Colonic mucosa (tissue), 4 donors: Measurements from ENCODE around the gene MINPP1. TPM values are rescaled to one million over a fixed set of nuclear protein-coding genes. Genes with fewer than 3 reads are reported as not detected.

Experiments used
- DNase-seq: peaks from one replicate; pipeline ENCODE4 v3.0.0-alpha.2; 2020
- H3K27ac ChIP-seq: fragments of 200-600 bp; one replicate; pipeline ENCODE4 v1.8.0; 2021
- H3K27me3 ChIP-seq: fragments of 200-600 bp; one replicate; pipeline ENCODE4 v1.8.0; 2021
- H3K36me3 ChIP-seq: fragments of 200-600 bp; one replicate; pipeline ENCODE4 v1.8.0; 2021
- H3K4me1 ChIP-seq: fragments of 200-600 bp; one replicate; pipeline ENCODE4 v1.8.0; 2021; ENCODE audit warnings: mild to moderate bottlenecking
- H3K4me3 ChIP-seq: fragments of 200-600 bp; one replicate; pipeline ENCODE4 v1.8.0; 2021
- H3K9ac ChIP-seq, 2 donors: one replicate each; pipeline ENCODE4 v1.7.0; 2013; ENCODE audit warnings: control low read depth in 2 of 2, low read depth in 2 of 2, low read length in 2 of 2
- H3K9me3 ChIP-seq: fragments of 200-600 bp; one replicate; pipeline ENCODE4 v1.8.0; 2021
- intact Hi-C: fragments of 100-400 bp; cut with DNase I; formaldehyde crosslinking; loops from one replicate; pipeline ENCODE4 v1.14.1; 2022
- microRNA-seq: library from miRNA; unstranded; fragments of <30 nt; microRNA quantifications from one replicate; pipeline ENCODE4, GENCODE V29; 2019
- total RNA-seq, 2 donors: library from RNA; stranded (reverse); fragmentation: NEBNext Ultra II Directional in 1 of 2; extraction: Animal tissue kit (Norgen Biotek cat#: 25700) in 1 of 2; gene quantifications; one replicate each; pipeline ENCODE4 v1.2.1, GENCODE V29; 2021
- TF ChIP-seq, protein P1 (sequence below): fragments of 200-600 bp; IDR thresholded peaks from one replicate; pipeline ENCODE4 v1.8.0; 2022; ENCODE audit warnings: antibody characterized with exemption, mild to moderate bottlenecking
- donor health status: healthy.
- donor health status: DM: no; HTN: no; CAD: no.
- donor health status: DM: no; HTN: no; CAD: no.

Gene MINPP1
- total RNA-seq, 2 donors from 2014 or later = 19.7 to 24.0 TPM

DNA sequence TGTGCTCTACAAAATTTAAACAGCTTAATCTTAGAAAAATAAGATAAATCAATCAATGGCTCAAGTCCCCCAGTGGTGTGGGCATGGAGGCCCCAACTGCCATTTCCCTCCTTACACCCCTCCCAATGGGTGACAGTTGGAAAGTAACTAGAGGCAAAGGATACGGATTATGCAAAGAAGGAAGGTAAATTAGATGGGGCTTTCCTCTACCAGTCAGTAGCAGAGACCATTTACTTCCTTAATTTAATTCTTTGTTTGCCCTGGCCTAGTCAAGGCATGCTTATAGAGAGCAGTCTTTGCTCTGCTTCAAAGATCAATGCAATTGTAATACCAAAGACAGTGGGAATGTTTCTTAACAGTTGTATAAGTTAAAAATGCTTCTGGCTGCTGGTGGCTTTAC, 91.7 kb downstream of the MINPP1 start:
- Histone ChIP-seq H3K27me3 (no peaks in the 10 kb centered on the region), H3K9ac (no peak overlapping the region), H3K4me1 (peaks cover 7% of the 10 kb centered on the region), H3K9me3 (no peaks in the 10 kb centered on the region), H3K27ac (peak overlapping the region; percentile 52), H3K4me3 (no peak overlapping the region), H3K36me3 (no peaks in the 10 kb centered on the region)
- no peak for DNase-seq
- TF ChIP-seq, protein P1, sequence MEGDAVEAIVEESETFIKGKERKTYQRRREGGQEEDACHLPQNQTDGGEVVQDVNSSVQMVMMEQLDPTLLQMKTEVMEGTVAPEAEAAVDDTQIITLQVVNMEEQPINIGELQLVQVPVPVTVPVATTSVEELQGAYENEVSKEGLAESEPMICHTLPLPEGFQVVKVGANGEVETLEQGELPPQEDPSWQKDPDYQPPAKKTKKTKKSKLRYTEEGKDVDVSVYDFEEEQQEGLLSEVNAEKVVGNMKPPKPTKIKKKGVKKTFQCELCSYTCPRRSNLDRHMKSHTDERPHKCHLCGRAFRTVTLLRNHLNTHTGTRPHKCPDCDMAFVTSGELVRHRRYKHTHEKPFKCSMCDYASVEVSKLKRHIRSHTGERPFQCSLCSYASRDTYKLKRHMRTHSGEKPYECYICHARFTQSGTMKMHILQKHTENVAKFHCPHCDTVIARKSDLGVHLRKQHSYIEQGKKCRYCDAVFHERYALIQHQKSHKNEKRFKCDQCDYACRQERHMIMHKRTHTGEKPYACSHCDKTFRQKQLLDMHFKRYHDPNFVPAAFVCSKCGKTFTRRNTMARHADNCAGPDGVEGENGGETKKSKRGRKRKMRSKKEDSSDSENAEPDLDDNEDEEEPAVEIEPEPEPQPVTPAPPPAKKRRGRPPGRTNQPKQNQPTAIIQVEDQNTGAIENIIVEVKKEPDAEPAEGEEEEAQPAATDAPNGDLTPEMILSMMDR = no peak
- intact Hi-C loops = no loop called here

DNA sequence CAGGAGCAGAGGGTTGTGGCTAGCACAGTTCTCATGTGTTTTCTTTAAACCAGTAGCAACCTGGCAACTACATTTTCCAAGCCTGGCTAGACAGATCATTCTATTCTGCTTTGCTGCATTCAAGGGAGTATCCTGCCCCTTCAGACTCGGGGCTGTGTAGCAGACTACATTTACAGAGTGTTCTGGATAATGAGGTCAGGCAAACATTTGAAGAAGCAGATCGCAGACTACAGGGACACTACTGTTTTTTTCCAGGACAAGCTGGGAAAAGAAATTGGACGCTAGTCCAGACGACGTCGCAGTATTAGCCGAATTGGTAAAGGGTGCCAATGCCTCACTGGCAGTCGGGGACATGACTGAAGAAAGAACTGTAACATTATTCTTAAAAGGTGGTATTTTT, 94.0 kb downstream of the MINPP1 start:
- Histone ChIP-seq H3K4me3 (no peak overlapping the region), H3K9me3 (no peaks in the 10 kb centered on the region), H3K27me3 (no peaks in the 10 kb centered on the region), H3K9ac (no peak overlapping the region), H3K27ac (no peak overlapping the region), H3K4me1 (peaks cover 7% of the 10 kb centered on the region), H3K36me3 (no peaks in the 10 kb centered on the region)
- intact Hi-C loops = no loop called here
- TF ChIP-seq, protein P1 = no peak
- no peak for DNase-seq

DNA sequence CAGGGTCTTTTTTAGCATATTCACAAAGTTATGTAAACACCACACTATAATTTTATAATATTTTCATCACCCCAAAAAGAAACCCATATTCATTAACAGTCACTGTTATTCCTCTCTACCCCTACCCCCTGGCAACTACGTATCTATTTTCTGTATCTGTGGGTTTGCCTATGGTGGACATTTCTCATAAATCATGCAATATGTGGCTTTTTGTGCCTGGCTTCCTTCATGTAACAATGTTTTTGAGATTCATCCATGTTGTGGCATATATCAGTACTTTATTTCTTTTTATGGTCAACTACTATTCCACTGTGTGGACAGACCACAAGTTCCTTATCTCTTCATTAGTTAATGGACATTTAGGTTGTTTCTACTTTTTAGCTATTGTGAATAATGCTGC, 95.9 kb downstream of the MINPP1 start:
- intact Hi-C loops = no loop called here
- TF ChIP-seq, protein P1 = no peak
- Histone ChIP-seq H3K36me3 (no peaks in the 10 kb centered on the region), H3K4me1 (peaks cover 9% of the 10 kb centered on the region), H3K9ac (no peak overlapping the region), H3K9me3 (no peaks in the 10 kb centered on the region), H3K27ac (no peak overlapping the region), H3K4me3 (no peak overlapping the region), H3K27me3 (no peaks in the 10 kb centered on the region)
- no peak for DNase-seq

Small RNA genes lying within 50 kb of the gene (microRNA-seq; reads per million reads assigned to microRNA genes)
- not detected for gene MIR4678

Other genes with a start within 250 kb of the MINPP1 start
- 1 to 10 TPM; 1.8 to 3.3 TPM for gene NUTM2D, start 147.1 kb upstream of the MINPP1 start, total RNA-seq
- 100 to 1,000 TPM; 279 to 310 TPM for gene PAPSS2, start 155.0 kb downstream of the MINPP1 start, total RNA-seq